NCI-H1930 (cell line): ENCODE results near the gene EID2.

Experiments used
- DNase-seq, 2 experiments: peaks; one replicate each; lab custom pipeline; 2025; lab: John Stamatoyannopoulos, UW

EID2 gene

GRCh38 chr19:39502640-39503417 lies 37.1 kb downstream of the EID2 start:
- DNase-seq, result no peak

GRCh38 chr19:39501340-39501739 lies 38.6 kb downstream of the EID2 start:
- DNase-seq, result no peak

- no peak for DNase-seq
Observed at GRCh38 chr19:39500543-39500942, 39.4 kb downstream of the EID2 start.

- DNase-seq, result no peak
Observed at GRCh38 chr19:39499932-39500331, 40.0 kb downstream of the EID2 start.

- DNase-seq, result peak; percentile 64 to 75
Observed at GRCh38 chr19:39498798-39499642, 40.9 kb downstream of the EID2 start, which contains the start of gene DLL3. DLL3 (plus strand) TSS chr19:39498947; CDS start chr19:39498975, 28 bp downstream.

GRCh38 chr19:39497996-39498797 lies 41.8 kb downstream of the EID2 start:
- peak; percentile 83 to 87 for DNase-seq

- DNase-seq, result no peak
Observed at GRCh38 chr19:39497701-39497995, 42.3 kb downstream of the EID2 start.

- DNase-seq, result no peak
Observed at GRCh38 chr19:39496063-39496462, 43.9 kb downstream of the EID2 start.

GRCh38 chr19:39494661-39495060 lies 45.3 kb downstream of the EID2 start:
- no peak for DNase-seq

GRCh38 chr19:39492788-39493187 lies 47.2 kb downstream of the EID2 start:
- no peak for DNase-seq

GRCh38 chr19:39492225-39492624 lies 47.7 kb downstream of the EID2 start:
- no peak for DNase-seq

GRCh38 chr19:39489756-39490155 lies 50.2 kb downstream of the EID2 start:
- DNase-seq, result no peak
